Measurements from ENCODE around the gene PARVA. TPM values are rescaled to one million over a fixed set of nuclear protein-coding genes. Genes with fewer than 3 reads are reported as not detected.

The PARVA gene
- total and polyA plus RNA-seq, 2 of the 8 experiments (the other 6 are each of a cell fraction or from before 2014, with no cell fraction given): 3.1 to 13.5 TPM

DNA sequence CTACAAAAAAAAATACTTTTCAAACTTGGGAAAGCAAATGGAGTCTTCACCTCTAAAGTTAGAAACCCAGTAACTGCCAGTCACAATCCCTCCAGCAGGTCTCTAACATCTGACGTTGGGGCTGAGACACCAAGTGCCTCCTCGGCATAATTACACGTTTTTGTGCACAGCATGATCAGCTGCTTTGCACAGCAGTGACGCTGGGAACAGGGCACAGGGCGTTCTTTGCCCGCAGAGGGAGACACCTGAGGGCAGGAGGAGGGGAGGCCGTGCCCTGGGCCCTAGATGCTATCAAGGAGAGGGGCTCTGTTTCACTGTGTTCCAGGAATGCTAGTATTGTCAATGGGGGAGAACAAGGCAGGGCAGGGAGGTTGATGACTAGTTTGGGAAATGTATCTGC, 120.1 kb downstream of the PARVA start:
- no peak overlapping the region for H2BK5ac ChIP-seq (ENCODE audit: low read depth, low read length)
- CTCF ChIA-PET (ENCODE audit: partially characterized antibody): interaction anchor here (1.0 to 7.2 kb wide), 5 partner anchors 8 to 28 kb away, joined by 3 to 60 read pairs (median 3); no protein-coding TSS in a partner anchor
- no peaks in the 10 kb centered on the region for H3K23me2 ChIP-seq (ENCODE audit: low read depth, low read length)
- FAIRE-seq (no peak), DNase-seq (ENCODE audit: low read depth in 1 of 2, low spot score in 2 of 2) (peak in 1 of 2 experiments; percentile 24)
- H2BK15ac ChIP-seq (ENCODE audit: low read length): no peak overlapping the region
- H3K14ac ChIP-seq (ENCODE audit: insufficient read length): no peak overlapping the region
- H3K4me1 ChIP-seq (replicated peaks in 1 of 4; ENCODE audit: control insufficient read depth in 3 of 4, insufficient read depth in 4 of 4, low read length in 3 of 4): peaks cover 0 to 9% (median 0%) of the 10 kb centered on the region in 4 experiments; a peak in 1 of 7 replicates
- 70% methylated on average over 7 of the region's 7 CpGs; no CpG with 5 or more reads in 1 of the 2 experiments for WGBS, 2 experiments (ENCODE audit: extremely low coverage in 1 of 2, insufficient coverage in 1 of 2, insufficient read length in 1 of 2, insufficient replicate concordance in 2 of 2, low coverage in 1 of 2, low lambda C conversion rate in 2 of 2, missing lambda C conversion rate in 1 of 2)
- H4K8ac ChIP-seq (ENCODE audit: extremely low read depth, insufficient read depth, low read length): no peak overlapping the region
- TF ChIP-seq RNF2 (IDR thresholded peaks at IDR 0.05; ENCODE audit: borderline replicate concordance, low read depth, low read length, missing control alignments, poor library complexity, severe bottlenecking) (no peak), JUND (IDR thresholded peaks at IDR 0.05; ENCODE audit: low read length) (no peak), SAP30 (IDR thresholded peaks at IDR 0.05; ENCODE audit: insufficient read depth, insufficient replicate concordance, low read length) (no peak), USF2 (IDR thresholded peaks at IDR 0.05; ENCODE audit: low read length) (no peak), POLR2A (IDR thresholded peaks at IDR 0.05; ENCODE audit: control extremely low read depth in 1 of 2, low read depth in 2 of 2, low read length in 2 of 2) (no peak), POLR2AphosphoS5 (IDR thresholded peaks at IDR 0.05; ENCODE audit: low read depth, low read length) (peak; percentile 41)
- no peaks in the 10 kb centered on the region for H3K79me1 ChIP-seq (ENCODE audit: low read depth, low read length)
- no peak overlapping the region for H2AFZ ChIP-seq (ENCODE audit: low read length)
- H3K27ac ChIP-seq (ENCODE audit: low read depth, low read length): no peak overlapping the region
- H3K9me3 ChIP-seq (ENCODE audit: insufficient read depth in 2 of 2, low read depth in 1 of 2, low read length in 1 of 2): no peaks in the 10 kb centered on the region
- POLR2A ChIA-PET (ENCODE audit: partially characterized antibody): no interaction called here
- no peak overlapping the region for H3K4me3 ChIP-seq (ENCODE audit: extremely low read depth in 1 of 4, insufficient read depth in 2 of 4, low read depth in 3 of 4, low read length in 4 of 4)
- no peak overlapping the region for H3K4me2 ChIP-seq (ENCODE audit: insufficient read depth in 1 of 2, low read depth in 2 of 2, low read length in 2 of 2)
- no peak overlapping the region for H2BK20ac ChIP-seq (ENCODE audit: low read length)
- no peak overlapping the region for H2BK120ac ChIP-seq (replicated peaks; ENCODE audit: low read depth, low read length)
- peaks cover 0 to 6% (median 0%) of the 10 kb centered on the region in 4 experiments; a peak in 1 of 7 replicates for H3K27me3 ChIP-seq (replicated peaks in 1 of 4; ENCODE audit: control insufficient read depth in 3 of 4, extremely low read depth in 1 of 4, insufficient read depth in 3 of 4, low read length in 3 of 4)
- no peaks in the 10 kb centered on the region for H4K20me1 ChIP-seq (replicated peaks in 1 of 2; ENCODE audit: control insufficient read depth in 1 of 2, insufficient read depth in 2 of 2, low read length in 2 of 2)
- no peaks in the 10 kb centered on the region for H3K36me3 ChIP-seq (ENCODE audit: control insufficient read depth in 2 of 4, insufficient read depth in 4 of 4, low read length in 3 of 4)
- no peak overlapping the region for H3K56ac ChIP-seq (replicated peaks; ENCODE audit: insufficient read length, low read depth, low read length)
- no peak overlapping the region for H3K23ac ChIP-seq (ENCODE audit: insufficient read length)
- H4K5ac ChIP-seq (ENCODE audit: insufficient read length, low read depth, low read length): no peak overlapping the region
- H2BK12ac ChIP-seq (ENCODE audit: low read depth, low read length): no peak overlapping the region
- H3K79me2 ChIP-seq (ENCODE audit: control insufficient read depth in 1 of 2, insufficient read depth in 2 of 2, low read length in 2 of 2): no peaks in the 10 kb centered on the region
- no peak overlapping the region for H3K4ac ChIP-seq (replicated peaks; ENCODE audit: insufficient read length, low read depth, low read length)
- no peak overlapping the region for H3K18ac ChIP-seq (ENCODE audit: extremely low read depth, low read length)
- no peak overlapping the region for H3K9ac ChIP-seq (replicated peaks in 1 of 4; ENCODE audit: extremely low read depth in 1 of 4, low read depth in 3 of 4, low read length in 3 of 4)
- H4K91ac ChIP-seq (replicated peaks; ENCODE audit: insufficient read length, low read length): no peak overlapping the region
- no peak overlapping the region for H2AK5ac ChIP-seq (ENCODE audit: low read depth, low read length)

All from H1 (cell line).